Left ventricle myocardium superior (tissue), 1 donor: ENCODE measurements around the gene SLC7A9. TPM values are rescaled to one million over a fixed set of nuclear protein-coding genes. Genes with fewer than 3 reads are reported as not detected.
"Not testable (repeated sequence)": the region's sequence is repeated elsewhere in the genome, so short reads cannot be mapped to it uniquely, and the experiment has no call there.

Experiments used
- ATAC-seq: fragments of 200-7000 bp; cut with Tn5 transposase; one replicate; pipeline ENCODE4 v1.9.1; 2020; ENCODE audit warnings: mild to moderate bottlenecking, moderate library complexity
- DNase-seq: peaks from one replicate; pipeline ENCODE4 v3.0.0-alpha.2; 2020
- intact Hi-C: fragments of 100-400 bp; cut with micrococcal nuclease; formaldehyde crosslinking; loops from one replicate; pipeline ENCODE4 v1.11.0; 2022
- total RNA-seq: library from RNA; stranded (reverse); fragmentation: NEBNext Ultra II Directional; extraction: Animal tissue kit (Norgen Biotek cat#: 25700); gene quantifications from one replicate; pipeline ENCODE4 v1.2.1, GENCODE V29; 2021
- donor health status: DM: no; HTN: yes; CAD: no; lungs with severe emphysema.

Gene SLC7A9
- total RNA-seq, 1 donor from 2014 or later, result not detected

GRCh38 chr19:32813862-32814425 is 55.6 kb downstream of the SLC7A9 start:
- no peak for ATAC-seq
- intact Hi-C loops, result no loop called here
- no peak for DNase-seq

- ATAC-seq (no peak), DNase-seq (no peak)
- intact Hi-C loops, result no loop called here
Measured at GRCh38 chr19:32812571-32812970, 57.0 kb downstream of the SLC7A9 start.

GRCh38 chr19:32812036-32812435 is 57.5 kb downstream of the SLC7A9 start:
- ATAC-seq (no peak), DNase-seq (no peak)
- intact Hi-C loops, result no loop called here

- intact Hi-C loops, result no loop called here
- ATAC-seq, result no peak
- DNase-seq, result no peak
Measured at GRCh38 chr19:32811151-32811550, 58.4 kb downstream of the SLC7A9 start.

GRCh38 chr19:32810452-32810851 is 59.1 kb downstream of the SLC7A9 start:
- intact Hi-C loops, result no loop called here
- ATAC-seq (no peak), DNase-seq (no peak)

- intact Hi-C loops, result no loop called here
- DNase-seq (no peak), ATAC-seq (no peak)
Measured at GRCh38 chr19:32809754-32810153, 59.8 kb downstream of the SLC7A9 start.

- intact Hi-C loops, result no loop called here
- ATAC-seq, result peak; percentile 58
- DNase-seq, result no peak
Measured at GRCh38 chr19:32809254-32809653, 60.3 kb downstream of the SLC7A9 start.

- intact Hi-C loops, result no loop called here
- ATAC-seq, result no peak
- no peak for DNase-seq
Measured at GRCh38 chr19:32808236-32808635, 61.3 kb downstream of the SLC7A9 start.

- DNase-seq (no peak), ATAC-seq (no peak)
- intact Hi-C loops, result no loop called here
Measured at GRCh38 chr19:32802840-32803239, 66.7 kb downstream of the SLC7A9 start.

GRCh38 chr19:32800754-32801153 is 68.8 kb downstream of the SLC7A9 start:
- intact Hi-C loops, result no loop called here
- ATAC-seq (no peak), DNase-seq (no peak)

- no peak for DNase-seq
- no peak for ATAC-seq
- intact Hi-C loops, result no loop called here
Measured at GRCh38 chr19:32800191-32800590, 69.4 kb downstream of the SLC7A9 start.

GRCh38 chr19:32798201-32798600 is 71.4 kb downstream of the SLC7A9 start:
- DNase-seq, result no peak
- ATAC-seq, result no peak
- intact Hi-C loops, result no loop called here

- intact Hi-C loops, result no loop called here
- ATAC-seq, result no peak
Measured at GRCh38 chr19:32789429-32789828, 80.1 kb downstream of the SLC7A9 start.

GRCh38 chr19:32787895-32788294 is 81.7 kb downstream of the SLC7A9 start:
- ATAC-seq, intact Hi-C loops, DNase-seq: not testable (repeated sequence)

More at GRCh38 chr19:32789429-32789828, 80.1 kb downstream of the SLC7A9 start:
- DNase-seq, result no peak

- DNase-seq, ATAC-seq, intact Hi-C loops: not testable (repeated sequence)
Measured at GRCh38 chr19:32787161-32787813, 82.3 kb downstream of the SLC7A9 start.

GRCh38 chr19:32782089-32782488 is 87.5 kb downstream of the SLC7A9 start:
- DNase-seq, intact Hi-C loops, ATAC-seq: not testable (repeated sequence)

GRCh38 chr19:32781280-32781679 is 88.3 kb downstream of the SLC7A9 start:
- no peak for ATAC-seq
- intact Hi-C loops, result no loop called here
- no peak for DNase-seq
